ENCODE measurements around the gene COL6A1.

GRCh38 chr21:45970674-45971615 lies 10.6 kb upstream of the COL6A1 start:
- TF ChIP-seq CTCF (conservative IDR thresholded peaks at IDR 0.05 in 1 of 2, IDR thresholded peaks at IDR 0.05 in 1 of 2; ENCODE audit: low read depth in 1 of 2, low read length in 2 of 2) (peak; percentile 77 to 88), EZH2 (IDR thresholded peaks at IDR 0.05; ENCODE audit: low read length, missing control alignments) (no peak)
